Gastroesophageal sphincter (tissue), 4 donors: ENCODE data around the gene ACBD5. TPM values are rescaled to one million over a fixed set of nuclear protein-coding genes. Genes with fewer than 3 reads are reported as not detected.
"Not testable (repeated sequence)": the region's sequence is repeated elsewhere in the genome, so short reads cannot be mapped to it uniquely, and the experiment has no call there.

ENCODE experiments used
- ATAC-seq: fragments of 150-250 bp; one replicate; pipeline ENCODE4 v1.9.1; 2016; ENCODE audit warnings: mild to moderate bottlenecking, moderate library complexity
- H3K27ac ChIP-seq, 4 donors: fragments of 200-600 bp; sonication (generic) in 3 of 4; 1 replicate in 3 of 4; 2 replicates in 1 of 4; pipeline ENCODE4 v1.5.1; 2016 to 2019
- H3K27me3 ChIP-seq: fragments of 200-600 bp; sonication (generic); one replicate; pipeline ENCODE4 v1.5.1; 2019
- H3K36me3 ChIP-seq, 2 donors: fragments of 200-600 bp; sonication (generic); one replicate each; pipeline ENCODE4 v1.5.1; 2019; ENCODE audit warnings: control low read depth in 1 of 2
- H3K4me1 ChIP-seq, 3 donors: fragments of 200-600 bp; sonication (generic); 1 replicate in 2 of 3; 2 replicates in 1 of 3; pipeline ENCODE4 v1.5.1; 2016 to 2019; ENCODE audit warnings: control low read depth in 2 of 3
- H3K4me3 ChIP-seq, 2 donors: fragments of 200-600 bp; sonication (generic); one replicate each; pipeline ENCODE4 v1.5.1; 2019; ENCODE audit warnings: mild to moderate bottlenecking in 1 of 2, moderate library complexity in 1 of 2
- H3K9me3 ChIP-seq, 3 donors: fragments of 200-600 bp; sonication (generic); one replicate each; pipeline ENCODE4 v1.5.1; 2017 to 2019; ENCODE audit warnings: control low read depth in 2 of 3
- EP300 ChIP-seq: sonication (generic); formaldehyde crosslinking; IDR thresholded peaks from one replicate; pipeline ENCODE4 v1.6.1; 2017; ENCODE audit warnings: antibody characterized with exemption, mild to moderate bottlenecking
- POLR2A ChIP-seq, 2 donors: fragments of 450-650 bp; IDR thresholded peaks; one replicate each; pipeline ENCODE4 v1.6.1; 2017; ENCODE audit warnings: antibody characterized with exemption in 2 of 2, mild to moderate bottlenecking in 2 of 2, moderate library complexity in 1 of 2
- POLR2AphosphoS5 ChIP-seq: sonication (generic); formaldehyde crosslinking; IDR thresholded peaks from one replicate; pipeline ENCODE4 v1.6.1; 2017; ENCODE audit warnings: antibody characterized with exemption
- WGBS, 2 donors: methylation state at CpG; one replicate each; pipeline ENCODE4 v1.1.5; 2018; ENCODE audit warnings: low coverage in 1 of 2; 5-methylcytosine and 5-hydroxymethylcytosine counted together
- total RNA-seq, 4 donors: library from RNA; depleted of rRNA; stranded (reverse); fragments of >200 nt; gene quantifications; one replicate each; pipeline ENCODE4 v1.1.0, GENCODE V29; 2016
- TF ChIP-seq, protein P1 (sequence below), 4 experiments: fragments of 200-600 bp in 2 of 4; fragments of 450-650 bp in 2 of 4; sonication (generic) in 1 of 4; IDR thresholded peaks; one replicate each; pipeline ENCODE4 v1.5.1; 2017 to 2019; ENCODE audit warnings: antibody characterized with exemption in 4 of 4, mild to moderate bottlenecking in 2 of 4, moderate library complexity in 2 of 4

Gene ACBD5
- total RNA-seq, 4 donors from 2014 or later, result 14.9 to 34.0 (median 20.2) TPM

DNA sequence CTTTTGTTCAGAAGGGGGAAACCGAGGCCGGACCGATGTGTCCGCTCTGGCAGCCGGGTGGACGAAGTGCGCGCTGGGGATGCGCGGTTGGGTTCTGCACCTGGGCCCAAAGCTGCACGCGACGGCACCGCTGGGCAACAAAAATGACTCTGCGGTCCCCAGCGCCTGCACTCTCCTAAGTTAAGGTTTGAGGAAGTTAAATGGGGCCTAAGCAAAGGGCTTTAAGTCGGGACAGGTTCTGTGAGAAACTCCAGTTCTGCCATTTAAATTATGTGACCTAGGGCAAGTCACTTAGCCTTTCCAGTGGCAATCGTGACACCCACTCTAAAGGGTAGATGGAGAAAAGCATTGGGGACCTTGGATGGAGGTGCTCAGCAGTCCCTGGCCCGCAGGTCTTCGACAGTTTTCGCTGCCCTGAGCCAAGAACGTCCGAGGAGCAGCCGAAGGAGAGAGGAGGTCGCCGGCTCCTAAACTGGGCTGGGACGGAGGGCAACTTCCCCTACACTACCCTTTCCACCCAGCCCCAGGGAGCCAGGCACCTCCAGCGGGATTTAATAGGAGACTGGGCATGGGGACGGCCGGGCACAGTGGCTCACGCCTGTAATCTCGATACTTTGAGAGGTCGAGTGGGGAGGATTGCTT, 534 bp upstream of the ACBD5 start:
- H3K4me1 ChIP-seq, result peaks cover 0 to 53% (median 11%) of the 10 kb centered on the region in 3 donors
- no peaks in the 10 kb centered on the region for H3K9me3 ChIP-seq
- TF ChIP-seq, protein P1, sequence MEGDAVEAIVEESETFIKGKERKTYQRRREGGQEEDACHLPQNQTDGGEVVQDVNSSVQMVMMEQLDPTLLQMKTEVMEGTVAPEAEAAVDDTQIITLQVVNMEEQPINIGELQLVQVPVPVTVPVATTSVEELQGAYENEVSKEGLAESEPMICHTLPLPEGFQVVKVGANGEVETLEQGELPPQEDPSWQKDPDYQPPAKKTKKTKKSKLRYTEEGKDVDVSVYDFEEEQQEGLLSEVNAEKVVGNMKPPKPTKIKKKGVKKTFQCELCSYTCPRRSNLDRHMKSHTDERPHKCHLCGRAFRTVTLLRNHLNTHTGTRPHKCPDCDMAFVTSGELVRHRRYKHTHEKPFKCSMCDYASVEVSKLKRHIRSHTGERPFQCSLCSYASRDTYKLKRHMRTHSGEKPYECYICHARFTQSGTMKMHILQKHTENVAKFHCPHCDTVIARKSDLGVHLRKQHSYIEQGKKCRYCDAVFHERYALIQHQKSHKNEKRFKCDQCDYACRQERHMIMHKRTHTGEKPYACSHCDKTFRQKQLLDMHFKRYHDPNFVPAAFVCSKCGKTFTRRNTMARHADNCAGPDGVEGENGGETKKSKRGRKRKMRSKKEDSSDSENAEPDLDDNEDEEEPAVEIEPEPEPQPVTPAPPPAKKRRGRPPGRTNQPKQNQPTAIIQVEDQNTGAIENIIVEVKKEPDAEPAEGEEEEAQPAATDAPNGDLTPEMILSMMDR (IDR thresholded peaks at IDR 0.05), result no peak
- TF ChIP-seq POLR2A (IDR thresholded peaks at IDR 0.05) (no peak), POLR2AphosphoS5 (no peak), EP300 (no peak)
- WGBS, 2 donors, result 0% methylated on average over 2 of the region's 33 CpGs; no CpG with 5 or more reads in 1 of the 2 donors
- H3K27ac ChIP-seq, result peak overlapping the region; percentile 88 to 99 (median 93)
- no peaks in the 10 kb centered on the region for H3K27me3 ChIP-seq
- ATAC-seq, result peak; percentile 1
- peak overlapping the region; percentile 47 to 78 for H3K4me3 ChIP-seq
- no peaks in the 10 kb centered on the region for H3K36me3 ChIP-seq

DNA sequence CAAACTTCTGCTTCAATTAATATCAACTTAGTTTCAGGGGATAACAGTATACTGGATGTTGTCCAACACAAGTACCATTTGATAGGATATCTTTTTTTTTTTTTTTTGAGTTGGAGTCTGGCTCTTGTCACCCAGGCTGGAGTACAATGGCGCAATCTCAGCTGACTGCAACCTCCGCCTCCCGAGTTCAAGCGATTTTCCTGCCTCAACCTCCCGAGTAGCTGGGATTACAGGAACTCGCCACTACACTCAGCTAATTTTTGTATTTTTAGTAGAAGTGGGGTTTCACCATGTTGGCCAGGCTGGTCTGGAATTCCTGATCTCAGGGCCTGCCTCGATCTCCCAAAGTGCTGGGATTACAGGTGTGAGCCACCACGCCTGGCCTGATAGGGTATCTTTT, 3.1 kb downstream of the ACBD5 start:
- H3K4me1 ChIP-seq, result peaks cover 0 to 55% (median 7%) of the 10 kb centered on the region in 3 donors
- H3K4me3 ChIP-seq, H3K27me3 ChIP-seq, H3K9me3 ChIP-seq, H3K27ac ChIP-seq, ATAC-seq: not testable (repeated sequence)
- WGBS, 2 donors, result 80 to 87% methylated on average over 6 to 8 of the region's 8 CpGs
- peaks cover 0 to 18% of the 10 kb centered on the region in 2 donors for H3K36me3 ChIP-seq

DNA sequence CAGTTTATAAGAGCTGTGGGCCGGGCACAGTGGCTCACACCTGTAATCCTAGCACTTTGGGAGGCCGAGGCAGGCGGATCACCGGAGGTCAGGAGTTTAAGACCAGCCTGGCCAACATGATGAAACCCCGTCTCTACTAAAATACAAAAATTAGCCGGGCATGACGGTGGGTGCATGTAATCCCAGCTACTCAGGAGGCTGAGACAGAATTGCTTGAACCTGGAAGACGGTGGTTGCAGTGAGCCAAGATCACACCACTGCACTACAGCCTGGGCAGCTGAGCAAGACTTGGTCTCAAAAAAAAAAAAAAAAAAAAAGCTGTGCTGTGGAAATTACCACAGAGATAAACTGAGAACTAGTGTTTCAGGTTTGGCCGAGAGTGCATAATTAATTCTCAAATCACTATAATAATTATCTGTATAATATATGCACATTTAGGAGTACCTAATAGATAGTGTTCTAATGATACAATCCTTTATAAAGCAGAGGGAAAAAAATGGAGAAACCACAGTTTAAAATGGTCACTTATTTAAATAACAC, 3.9 kb downstream of the ACBD5 start:
- not testable (repeated sequence) for ATAC-seq, H3K27me3 ChIP-seq, H3K4me3 ChIP-seq, H3K27ac ChIP-seq, H3K9me3 ChIP-seq
- peaks cover 0 to 27% of the 10 kb centered on the region in 2 donors for H3K36me3 ChIP-seq
- H3K4me1 ChIP-seq, result peaks cover 0 to 55% (median 7%) of the 10 kb centered on the region in 3 donors
- 62 to 83% methylated on average over 7 of the region's 9 CpGs for WGBS, 2 donors

DNA sequence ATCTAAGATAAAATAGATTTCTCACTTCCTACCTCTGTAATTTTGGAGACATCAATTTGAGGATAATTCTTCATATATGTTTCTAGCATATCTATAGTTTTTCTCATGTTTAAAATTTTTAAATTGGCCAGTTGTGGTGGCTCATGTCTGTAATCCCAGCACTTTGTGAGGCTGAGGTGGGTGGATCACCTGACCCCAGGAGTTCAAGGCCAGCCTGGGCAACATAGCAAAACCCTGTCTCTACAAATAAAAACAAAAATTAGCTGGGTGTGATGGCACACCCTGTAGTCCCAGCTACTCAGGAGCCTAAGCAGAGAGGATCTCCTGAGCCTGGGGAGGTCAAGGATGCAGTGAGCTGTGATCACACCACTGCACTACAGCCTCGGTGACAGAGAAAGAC, 4.9 kb downstream of the ACBD5 start:
- no peak for TF ChIP-seq POLR2AphosphoS5
- 50% methylated on average over 1 of the region's 1 CpG; no CpG with 5 or more reads in 1 of the 2 donors for WGBS, 2 donors
- Histone ChIP-seq H3K4me3 (no peak overlapping the region), H3K9me3 (no peaks in the 10 kb centered on the region), H3K27me3 (no peaks in the 10 kb centered on the region), H3K27ac (no peak overlapping the region), H3K4me1 (peaks cover 0 to 47% (median 0%) of the 10 kb centered on the region in 3 donors), H3K36me3 (peaks cover 0 to 36% of the 10 kb centered on the region in 2 donors)
- ATAC-seq, result no peak

DNA sequence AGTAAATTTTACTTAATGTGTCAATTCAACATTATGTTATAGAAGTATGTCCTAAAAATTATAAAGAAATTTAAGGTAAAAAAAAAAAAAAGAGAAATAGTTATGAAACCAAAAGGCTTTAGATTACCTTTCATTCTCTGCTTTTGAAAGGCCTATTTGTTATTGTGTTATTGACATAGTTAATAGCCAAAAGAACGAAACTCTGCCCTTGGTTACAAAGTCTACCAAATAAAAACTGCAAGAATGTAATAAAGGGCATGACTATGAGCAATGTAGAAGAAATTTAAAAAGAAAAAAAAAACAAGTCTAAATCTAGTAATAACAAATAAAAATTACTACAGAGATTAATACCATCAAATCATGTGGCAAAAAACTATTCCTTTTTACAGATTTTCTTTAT, 10.6 kb downstream of the ACBD5 start:
- no peak for ATAC-seq
- no peak overlapping the region for H3K4me3 ChIP-seq
- 90 to 95% methylated on average over 1 of the region's 1 CpG for WGBS, 2 donors
- H3K9me3 ChIP-seq, result no peaks in the 10 kb centered on the region
- H3K27ac ChIP-seq, result no peak overlapping the region
- no peaks in the 10 kb centered on the region for H3K27me3 ChIP-seq
- TF ChIP-seq POLR2A (IDR thresholded peaks at IDR 0.05) (no peak), POLR2AphosphoS5 (no peak), EP300 (no peak)
- TF ChIP-seq, protein P1 (IDR thresholded peaks at IDR 0.05), result no peak
- H3K4me1 ChIP-seq, result peaks cover 0 to 2% (median 0%) of the 10 kb centered on the region in 3 donors
- H3K36me3 ChIP-seq, result peaks cover 0 to 69% of the 10 kb centered on the region in 2 donors

DNA sequence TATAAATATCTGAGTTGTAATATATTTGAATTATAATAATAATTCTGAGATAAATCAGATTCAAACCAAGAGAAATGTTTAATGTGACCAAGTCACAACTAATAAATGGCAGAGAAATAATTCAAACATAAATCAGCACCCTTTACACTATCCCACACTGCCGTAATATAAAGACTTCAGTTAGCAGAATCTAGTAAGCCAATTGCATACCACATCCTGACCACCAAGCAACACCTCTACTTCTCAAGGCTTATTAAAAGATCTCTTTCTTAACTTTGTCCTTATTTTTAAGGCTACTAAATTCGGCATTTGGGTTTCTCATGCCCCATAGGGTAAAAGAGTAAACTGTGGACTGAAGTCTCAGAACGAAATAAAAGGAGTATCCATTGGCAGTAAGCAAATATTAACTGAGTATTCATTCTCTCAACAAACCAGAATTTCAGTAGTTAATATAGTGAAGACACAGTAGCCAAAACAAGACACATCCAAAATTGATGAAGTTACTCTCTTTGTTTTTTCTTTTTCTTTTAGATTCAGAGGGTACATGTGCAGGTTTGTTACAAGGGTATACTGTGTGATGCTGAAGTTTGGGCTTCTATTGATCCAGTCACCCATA, 14.8 kb downstream of the ACBD5 start:
- H3K4me1 ChIP-seq, result no peaks in the 10 kb centered on the region
- TF ChIP-seq POLR2A (IDR thresholded peaks at IDR 0.05), result no peak
- TF ChIP-seq, protein P1 (IDR thresholded peaks at IDR 0.05), result no peak
- TF ChIP-seq POLR2AphosphoS5, result no peak
- no peak for TF ChIP-seq EP300
- no peaks in the 10 kb centered on the region for H3K9me3 ChIP-seq
- 53 to 60% methylated on average over 3 of the region's 3 CpGs for WGBS, 2 donors
- H3K36me3 ChIP-seq, result peaks cover 0 to 58% of the 10 kb centered on the region in 2 donors
- no peaks in the 10 kb centered on the region for H3K27me3 ChIP-seq
- no peak overlapping the region for H3K4me3 ChIP-seq
- H3K27ac ChIP-seq, result no peak overlapping the region
- no peak for ATAC-seq
